Inferior parietal cortex (tissue), 1 donor: ENCODE data around the gene FAM236A.
"Not testable (repeated sequence)": the region's sequence is repeated elsewhere in the genome, so short reads cannot be mapped to it uniquely, and the experiment has no call there.

Experiments used
- DNase-seq: peaks from one replicate; pipeline ENCODE4 v3.0.0-alpha.2; 2016; ENCODE audit errors: extremely low spot score

Gene FAM236A

DNA sequence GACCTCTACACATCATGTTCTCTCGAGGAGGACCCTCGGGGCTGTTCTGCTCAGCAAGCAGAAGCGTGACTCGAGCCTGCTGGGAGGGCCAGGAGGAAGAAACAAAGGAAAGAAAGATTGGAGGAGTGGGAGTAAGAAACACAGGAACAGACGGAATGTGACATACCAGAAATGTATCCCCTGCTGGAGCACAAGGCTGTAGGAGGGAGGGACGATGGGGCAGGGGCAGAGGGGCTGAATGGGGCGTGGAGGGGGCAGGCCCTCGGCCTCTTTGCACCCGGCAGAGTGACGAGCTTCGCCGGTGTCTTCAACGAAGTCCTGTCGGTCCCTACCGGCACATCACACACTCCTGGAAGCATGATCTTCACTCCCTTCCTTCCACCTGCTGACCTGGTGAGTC is at the start of gene FAM236A:
Gene FAM236A, plus strand, starts transcription at position 301 of the 400 bp plus-strand sequence. Its CDS starts 57 bp downstream, at position 358.
- DNase-seq, result not testable (repeated sequence)

DNA sequence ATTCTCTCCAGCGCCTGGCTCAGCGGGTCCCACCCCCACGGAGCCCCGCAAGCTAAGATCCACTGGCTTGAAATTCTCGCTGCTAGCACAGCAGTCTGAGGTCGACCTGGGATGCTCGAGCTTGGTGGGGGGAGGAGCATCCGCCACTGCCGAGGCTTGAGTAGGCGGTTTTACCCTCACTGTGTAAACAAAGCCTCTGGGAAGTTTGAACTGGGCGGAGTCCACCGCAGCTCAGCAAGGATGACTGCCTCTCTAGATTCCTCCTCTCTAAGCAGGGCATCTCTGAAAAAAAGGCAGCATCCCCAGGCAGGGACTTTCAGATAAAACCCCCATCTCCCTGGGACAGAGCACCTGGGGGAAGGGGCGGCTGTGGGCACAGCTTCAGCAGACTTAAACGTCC is 48.3 kb upstream of the FAM236A start:
- not testable (repeated sequence) for DNase-seq

DNA sequence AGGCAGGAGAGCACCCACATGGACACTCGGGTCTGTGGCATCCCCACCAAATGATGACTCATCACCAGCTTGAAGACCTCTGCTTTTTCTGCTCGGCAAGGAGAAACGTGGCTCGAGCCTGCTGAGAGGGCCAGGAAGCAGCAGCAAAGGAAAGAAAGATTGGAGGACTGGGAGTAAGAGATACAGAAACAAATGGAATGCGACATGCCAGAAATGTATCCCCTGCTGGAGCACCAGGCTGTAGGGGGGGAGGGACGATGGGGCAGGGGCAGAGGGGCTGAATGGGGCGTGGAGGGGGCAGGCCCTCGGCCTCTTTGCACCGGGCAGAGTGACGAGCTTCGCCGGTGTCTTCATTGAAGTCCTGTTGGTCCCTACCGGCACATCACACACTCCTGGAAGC is 25.7 kb upstream of the FAM236A start, which contains the start of gene FAM236C:
Gene FAM236C, plus strand, starts transcription at position 301 of the 400 bp plus-strand sequence. CDS start 100 bp downstream, outside the sequence.
- DNase-seq, result not testable (repeated sequence)

DNA sequence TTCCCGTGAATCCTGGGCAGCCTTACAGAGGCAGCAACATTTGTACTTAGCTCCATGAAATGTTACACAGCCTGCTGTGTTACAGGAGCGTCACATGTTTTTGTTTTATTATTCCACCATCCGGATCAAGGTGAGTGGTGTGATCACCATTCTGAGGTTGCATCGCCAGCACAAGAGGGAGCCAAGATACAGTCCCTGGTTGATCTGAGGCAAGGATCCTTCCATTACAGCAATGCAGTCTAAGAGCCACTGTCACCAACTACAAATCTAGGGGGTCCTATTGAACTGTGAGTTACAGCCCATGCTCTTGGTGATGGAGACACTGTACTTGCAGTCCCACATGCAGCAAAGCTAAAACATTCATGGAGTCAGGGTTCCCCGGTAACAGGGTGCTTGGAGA is 21.9 kb upstream of the FAM236A start:
- not testable (repeated sequence) for DNase-seq

DNA sequence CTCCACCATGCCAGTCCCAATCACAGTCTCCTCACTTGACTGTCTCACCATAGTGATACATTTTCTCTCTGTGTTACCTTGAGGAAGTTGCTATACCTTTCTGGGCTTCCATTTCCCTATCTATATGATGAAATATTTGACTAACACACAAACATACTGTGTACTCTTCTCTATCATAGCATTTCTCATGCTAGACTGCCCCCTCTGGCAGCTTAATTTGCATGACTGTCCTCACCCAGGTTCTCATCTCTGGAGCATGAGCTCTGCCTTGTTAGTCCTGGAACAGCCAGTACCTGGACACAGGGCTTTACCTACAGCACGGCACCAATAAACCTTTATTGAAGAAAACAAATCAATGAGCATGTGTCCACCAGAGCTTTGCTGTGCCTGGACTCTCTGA is 5.7 kb upstream of the FAM236A start:
- not testable (repeated sequence) for DNase-seq

DNA sequence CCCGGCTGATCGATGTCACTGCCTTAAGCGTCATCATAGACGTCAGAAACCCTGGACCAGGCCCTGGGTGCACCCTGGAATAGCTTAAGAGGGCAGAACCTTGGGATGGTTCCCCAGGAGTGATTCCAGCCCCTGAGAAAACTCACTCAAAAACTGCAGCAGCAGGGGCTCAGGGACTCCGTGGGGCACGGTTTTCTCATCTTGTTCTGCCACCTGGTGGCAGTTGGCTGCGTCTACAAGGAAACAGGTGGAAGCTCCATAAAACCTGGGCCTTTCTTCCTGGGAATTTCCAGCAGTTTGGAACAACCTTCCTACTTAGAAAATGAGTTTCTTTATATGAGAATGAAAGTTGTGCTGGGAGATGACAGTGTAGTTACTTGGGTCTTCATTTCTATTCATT is 1.6 kb upstream of the FAM236A start:
- DNase-seq, result not testable (repeated sequence)

DNA sequence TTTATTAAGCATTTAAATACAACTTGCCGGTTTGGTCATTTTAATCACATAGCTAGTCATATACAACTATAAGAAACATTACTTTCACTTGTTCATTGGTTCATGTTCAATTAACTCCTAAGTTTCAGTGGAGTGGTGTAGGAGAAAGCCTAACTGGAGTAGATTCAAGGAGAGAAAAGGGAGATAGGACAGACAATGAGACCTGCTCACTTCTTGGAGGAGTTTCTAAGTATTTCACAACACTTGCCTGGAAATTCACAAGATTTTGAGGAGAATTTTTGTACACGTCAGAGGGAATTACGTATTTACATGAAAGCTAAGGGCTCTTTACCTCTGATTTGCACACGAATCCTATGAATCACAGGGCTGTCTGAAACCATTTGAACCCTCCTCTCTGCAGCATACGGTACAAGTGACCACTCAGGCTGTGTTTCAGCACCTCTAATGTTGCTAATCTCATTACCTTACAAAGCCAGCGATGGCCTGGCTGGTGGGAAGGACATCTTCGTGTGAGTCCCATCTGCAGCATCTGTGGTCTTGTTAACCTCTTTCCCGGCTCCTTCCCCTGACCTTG is 1.0 kb upstream of the FAM236A start:
- not testable (repeated sequence) for DNase-seq

DNA sequence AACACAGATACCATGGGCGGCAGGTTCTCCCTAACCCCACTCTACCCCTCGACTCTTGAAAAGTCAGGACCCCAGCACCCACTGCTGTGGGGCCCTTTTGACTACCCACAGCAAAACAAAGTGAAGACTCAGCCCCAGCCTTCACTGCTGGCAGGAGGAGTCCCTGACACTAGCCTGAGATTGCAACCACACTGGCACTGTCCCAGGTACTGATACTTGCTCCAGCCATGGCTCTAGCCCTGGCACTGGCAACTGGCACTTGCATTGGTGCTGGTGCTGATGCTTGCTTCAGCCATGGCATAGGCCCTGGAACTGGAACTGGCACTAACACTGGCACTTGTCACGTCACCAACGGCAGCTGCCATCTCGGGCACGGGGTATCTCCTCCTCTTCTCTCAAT is 4.3 kb downstream of the FAM236A start:
- not testable (repeated sequence) for DNase-seq

DNA sequence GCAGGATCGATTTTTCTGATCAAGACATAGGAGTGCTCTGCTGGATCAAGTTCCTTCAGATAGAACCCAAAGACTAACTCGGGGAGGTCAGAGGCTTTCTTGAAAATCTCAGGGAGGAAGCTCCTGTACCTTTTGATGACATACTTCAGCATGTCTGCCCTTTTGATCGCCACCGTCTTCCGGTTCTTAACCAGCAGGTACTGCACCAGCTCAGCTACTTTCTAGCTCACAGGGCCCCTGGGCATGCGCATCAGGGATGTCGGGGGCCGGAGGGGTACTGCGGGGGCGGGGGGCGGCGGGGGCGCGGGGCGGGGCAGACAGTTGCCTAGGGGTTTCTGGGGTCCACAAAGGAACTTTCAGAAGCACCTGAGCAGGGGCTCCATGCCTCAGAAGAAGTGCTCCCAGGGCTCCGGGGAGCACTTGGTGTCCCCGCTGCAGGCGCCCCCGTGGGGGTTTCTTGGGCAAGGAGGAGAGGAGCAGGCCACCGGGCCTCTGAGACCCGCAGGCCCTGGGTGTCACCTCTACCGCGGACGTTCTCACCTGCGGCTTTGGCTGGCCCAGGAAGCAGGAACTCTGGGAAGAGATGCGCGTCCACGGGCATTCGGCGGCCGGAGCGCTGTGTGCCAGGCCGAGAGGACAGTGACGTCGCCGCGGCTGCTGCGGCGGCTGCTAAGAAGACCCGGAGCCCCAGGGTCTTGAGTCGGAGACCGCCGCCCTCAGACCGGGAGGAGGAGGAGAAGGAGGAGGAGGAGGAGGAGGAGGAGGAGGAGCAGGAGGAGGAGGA is 5.2 kb downstream of the FAM236A start:
- not testable (repeated sequence) for DNase-seq

DNA sequence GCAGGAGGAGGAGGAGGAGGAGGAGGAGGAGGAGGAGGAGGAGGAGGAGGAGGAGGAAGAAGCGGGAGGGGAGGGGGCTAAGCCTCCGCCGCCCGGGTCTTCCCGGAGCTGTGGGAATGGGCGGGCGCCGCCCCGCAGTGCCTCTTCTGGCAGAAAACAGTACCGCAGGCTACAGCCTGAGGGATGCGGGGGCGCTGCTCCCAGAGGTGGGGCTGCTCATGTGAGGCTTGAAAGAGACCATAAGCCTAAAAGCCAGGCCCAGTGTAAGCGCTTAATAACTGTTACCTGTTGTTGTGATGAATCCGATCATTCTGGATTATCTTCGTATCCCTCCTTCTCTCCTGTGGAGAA is 5.8 kb downstream of the FAM236A start, which contains the start of gene DMRTC1:
Gene DMRTC1, minus strand, starts transcription at position 19 of the 351 bp plus-strand sequence. CDS start 68,143 bp downstream, outside the sequence.
- not testable (repeated sequence) for DNase-seq

DNA sequence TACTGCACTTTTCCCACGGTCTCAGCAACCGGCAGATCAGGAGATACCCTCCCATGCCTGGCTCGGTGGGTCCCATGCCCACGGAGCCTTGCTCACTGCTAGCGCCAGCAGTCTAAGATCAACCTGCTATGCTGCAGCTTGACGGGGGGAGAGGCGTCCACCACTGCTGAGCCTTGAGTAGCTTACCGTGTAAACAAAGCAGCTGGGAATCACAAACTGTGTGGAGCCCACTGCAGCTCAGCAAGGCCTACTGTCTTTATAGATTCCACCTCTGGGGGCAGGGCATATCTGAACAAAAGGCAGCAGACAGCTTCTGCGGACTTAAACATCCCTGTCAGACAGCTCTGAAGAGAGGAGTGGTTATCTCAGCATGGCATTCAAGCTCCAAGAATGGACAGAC is 22.0 kb downstream of the FAM236A start:
- DNase-seq, result not testable (repeated sequence)

DNA sequence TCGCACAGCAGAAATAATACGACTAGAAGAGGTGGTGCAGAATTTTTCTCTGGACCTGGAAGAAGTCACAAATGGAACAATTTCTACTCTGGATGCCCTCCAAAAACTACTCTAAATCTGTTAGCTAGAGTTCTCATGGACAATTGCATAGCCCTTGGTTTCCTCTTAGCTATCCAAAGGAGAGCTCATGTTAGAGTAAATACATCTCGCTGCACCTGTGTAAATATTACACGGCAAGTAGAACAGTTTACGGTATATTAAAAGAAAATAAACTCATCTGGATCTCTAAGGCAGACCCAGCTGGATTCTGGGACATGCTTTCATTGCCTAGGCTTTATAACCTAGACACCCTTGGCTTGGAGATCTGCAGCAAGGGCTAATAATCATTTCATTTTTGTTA is 33.9 kb downstream of the FAM236A start:
- DNase-seq, result not testable (repeated sequence)

DNA sequence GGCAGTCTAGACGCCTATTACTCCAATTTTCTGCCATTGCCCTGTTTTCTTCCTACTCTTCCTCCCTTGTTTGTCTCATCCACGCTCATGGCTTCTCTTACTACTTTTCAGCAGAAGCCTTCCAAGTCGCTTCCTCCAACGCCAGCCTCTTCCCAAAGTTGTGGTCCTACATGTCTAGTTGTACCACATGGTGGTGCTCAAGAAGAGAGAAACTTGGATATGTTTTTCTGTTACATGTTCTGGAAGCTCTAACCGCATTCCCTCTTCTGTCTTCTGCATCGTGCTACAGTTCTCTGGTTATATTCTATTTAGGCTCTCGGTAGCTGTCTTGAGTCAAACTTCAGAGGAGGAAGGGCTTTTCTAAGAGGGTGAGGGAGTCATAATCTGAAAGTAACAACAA is 36.9 kb downstream of the FAM236A start:
- DNase-seq, result not testable (repeated sequence)

DNA sequence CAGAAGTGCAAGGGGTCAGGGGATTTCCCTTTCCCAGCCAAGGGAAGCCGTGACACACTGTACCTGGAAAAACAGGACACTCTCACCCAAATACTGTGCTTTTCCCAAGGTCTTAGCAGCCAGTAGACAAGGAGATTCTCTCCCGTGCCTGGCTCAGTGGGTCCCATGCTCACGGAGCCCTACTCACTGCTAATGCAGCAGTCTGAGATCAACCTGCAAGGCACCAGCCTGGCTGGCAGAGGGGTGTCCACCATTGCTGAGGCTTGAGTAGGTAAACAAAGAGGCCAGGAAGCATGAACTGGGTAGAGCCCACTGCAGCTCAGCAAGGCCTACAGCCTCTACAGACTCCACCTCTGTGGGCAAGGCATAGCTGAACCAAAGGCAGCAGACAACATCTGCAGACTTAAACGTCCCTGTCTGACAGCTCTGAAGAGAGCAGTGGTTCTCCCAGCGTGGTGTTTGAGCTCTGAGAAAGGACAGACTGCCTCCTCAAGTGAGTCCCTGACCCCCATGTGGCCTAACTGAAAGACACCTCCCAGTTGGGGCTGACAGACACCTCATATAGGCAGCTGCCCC is 43.0 kb downstream of the FAM236A start:
- DNase-seq, result not testable (repeated sequence)
